ENCODE results near the gene STX7.

GRCh38 chr6:132476688-132477087 is 36.2 kb downstream of the STX7 start:
- TF ChIP-seq CTCF (IDR thresholded peaks at IDR 0.05) = no peak
- no peak for TF ChIP-seq POLR2A (IDR thresholded peaks at IDR 0.05)

Data from testis (tissue), 2 donors.